Measurements from ENCODE around the gene GPRC5B. TPM values are rescaled to one million over a fixed set of nuclear protein-coding genes. Genes with fewer than 3 reads are reported as not detected.

Gene GPRC5B
- total RNA-seq, 1 experiment from 2014 or later: 137 TPM

GRCh38 chr16:19809121-19809635 is 75.5 kb downstream of the GPRC5B start:
- no peaks in the 10 kb centered on the region; the same call in 1 of the 2 replicates for H3K27me3 Mint-ChIP-seq (ENCODE audit: low read depth)
- H3K9me3 ChIP-seq (ENCODE audit: control insufficient read depth, low read depth, low read length): peaks cover 19% of the 10 kb centered on the region

More at GRCh38 chr16:19809121-19809635, 75.5 kb downstream of the GPRC5B start:
- H4K91ac ChIP-seq (ENCODE audit: insufficient read length, low read depth, low read length): no peak overlapping the region
- no peak overlapping the region for H2BK20ac ChIP-seq (ENCODE audit: low read depth, low read length, poor library complexity, severe bottlenecking)
- H4K8ac ChIP-seq (replicated peaks; ENCODE audit: insufficient read length, low read depth, low read length): no peak overlapping the region
- H2BK5ac ChIP-seq (ENCODE audit: insufficient read length, low read length): no peak overlapping the region
- no CpG with 5 or more reads among the region's 4 CpGs for WGBS (ENCODE audit: extremely low coverage, insufficient read length, low lambda C conversion rate)
- H2BK15ac ChIP-seq (ENCODE audit: low read depth, low read length): no peak overlapping the region
- no peak overlapping the region for H3T11ph ChIP-seq (ENCODE audit: low read length)
- no peak overlapping the region for H3K4me3 Mint-ChIP-seq
- no peak overlapping the region for H3K18ac ChIP-seq (ENCODE audit: insufficient read length, low read depth, low read length)
- H2AK5ac ChIP-seq (ENCODE audit: insufficient read length, low read length): no peak overlapping the region
- peaks cover 25 to 42% (median 28%) of the 10 kb centered on the region in 3 experiments for H3K36me3 Mint-ChIP-seq (ENCODE audit: insufficient read depth in 1 of 3, low read depth in 3 of 3)
- no peak overlapping the region for H2AFZ ChIP-seq (ENCODE audit: low read length)
- peaks cover 40 to 42% of the 10 kb centered on the region in 2 experiments for H3K9me3 Mint-ChIP-seq
- H3K4me1 Mint-ChIP-seq: peaks cover 15 to 17% of the 10 kb centered on the region in 2 experiments
- H3K23ac ChIP-seq (ENCODE audit: insufficient read length, low read depth, low read length): no peak overlapping the region
- H3K23me2 ChIP-seq (ENCODE audit: insufficient read length, low read depth, low read length, poor library complexity, severe bottlenecking): no peaks in the 10 kb centered on the region
- no peaks in the 10 kb centered on the region for H4K20me1 ChIP-seq (ENCODE audit: control insufficient read depth, insufficient read depth, insufficient read length)
- no peak overlapping the region for H3K4me2 ChIP-seq (ENCODE audit: insufficient read depth, insufficient read length, low read length)
- no peaks in the 10 kb centered on the region; the same call in 1 of the 2 replicates for H3K4me1 ChIP-seq (ENCODE audit: insufficient read depth, low read length)
- DNase-seq: no peak
- H3K79me2 ChIP-seq (ENCODE audit: insufficient read depth, low read length): no peaks in the 10 kb centered on the region
- H3K56ac ChIP-seq (ENCODE audit: insufficient read length, low read depth, low read length): no peak overlapping the region
- H3K79me1 ChIP-seq (ENCODE audit: insufficient read depth, low read depth, low read length, poor library complexity, severe bottlenecking): no peaks in the 10 kb centered on the region
- no peak overlapping the region for H3K4ac ChIP-seq (ENCODE audit: low read depth, low read length)
- no peak for TF ChIP-seq CTCF (conservative IDR thresholded peaks at IDR 0.05)
- H3K9ac ChIP-seq (ENCODE audit: extremely low read depth, insufficient read length, low read length): no peak overlapping the region
- H3K14ac ChIP-seq (ENCODE audit: insufficient read depth, low read length): no peak overlapping the region
- no peaks in the 10 kb centered on the region for H3K27me3 ChIP-seq (ENCODE audit: insufficient read depth, low read length)
- H3K27ac ChIP-seq (ENCODE audit: insufficient read length, low read depth, low read length): no peak overlapping the region
- H2BK120ac ChIP-seq (ENCODE audit: low read depth, low read length, poor library complexity, severe bottlenecking): no peak overlapping the region
- no peak overlapping the region for H4K5ac ChIP-seq (ENCODE audit: insufficient read length, low read depth, low read length)
- H2BK12ac ChIP-seq (ENCODE audit: insufficient read length, low read depth, low read length): no peak overlapping the region
- H3K27ac Mint-ChIP-seq: no peak overlapping the region; a peak in 2 of 7 replicates

Data from H9 (cell line).